GDM1 (cell line): ENCODE results near the gene SIGLECL1.
A peak's percentile ranks its signal among the peaks of the same experiment; 100 is the strongest.

Experiments
- DNase-seq: peaks from one replicate; lab custom pipeline; 2025; lab: John Stamatoyannopoulos, UW

SIGLECL1 gene

GRCh38 chr19:51250786-51251467 lies at the start of gene SIGLECL1:
SIGLECL1 (plus strand) TSS chr19:51251080; CDS start chr19:51264073, 12,993 bp downstream.
- DNase-seq: no peak

- no peak for DNase-seq
Observed at GRCh38 chr19:51201712-51202111, 49.2 kb upstream of the SIGLECL1 start.

GRCh38 chr19:51203916-51204315 lies 47.0 kb upstream of the SIGLECL1 start:
- DNase-seq: no peak

GRCh38 chr19:51204321-51204720 lies 46.6 kb upstream of the SIGLECL1 start:
- no peak for DNase-seq

GRCh38 chr19:51207747-51208146 lies 43.1 kb upstream of the SIGLECL1 start:
- no peak for DNase-seq

GRCh38 chr19:51210191-51210784 lies 40.6 kb upstream of the SIGLECL1 start:
- DNase-seq: no peak

- peak; percentile 68 for DNase-seq
Observed at GRCh38 chr19:51210874-51211361, 40.0 kb upstream of the SIGLECL1 start.

GRCh38 chr19:51211833-51212232 lies 39.0 kb upstream of the SIGLECL1 start:
- no peak for DNase-seq

- DNase-seq: no peak
Observed at GRCh38 chr19:51219307-51219706, 31.6 kb upstream of the SIGLECL1 start.

- DNase-seq: no peak
Observed at GRCh38 chr19:51219971-51220370, 30.9 kb upstream of the SIGLECL1 start.

GRCh38 chr19:51220996-51221395 lies 29.9 kb upstream of the SIGLECL1 start:
- DNase-seq: no peak

- no peak for DNase-seq
Observed at GRCh38 chr19:51224163-51224641, 26.7 kb upstream of the SIGLECL1 start.

GRCh38 chr19:51224898-51225393 lies 25.9 kb upstream of the SIGLECL1 start, which contains the start of gene CD33:
CD33 (plus strand) TSS chr19:51225080; CDS start chr19:51225119, 39 bp downstream.
- DNase-seq: peak; percentile 83

GRCh38 chr19:51226067-51226466 lies 24.8 kb upstream of the SIGLECL1 start:
- peak; percentile 63 for DNase-seq

GRCh38 chr19:51227326-51227725 lies 23.6 kb upstream of the SIGLECL1 start:
- no peak for DNase-seq

- no peak for DNase-seq
Observed at GRCh38 chr19:51227966-51228365, 22.9 kb upstream of the SIGLECL1 start.

- DNase-seq: no peak
Observed at GRCh38 chr19:51240866-51241265, 10.0 kb upstream of the SIGLECL1 start.

- peak; percentile 46 for DNase-seq
Observed at GRCh38 chr19:51242881-51243630, 7.8 kb upstream of the SIGLECL1 start.

- peak; percentile 91 for DNase-seq
Observed at GRCh38 chr19:51246164-51246552, 4.7 kb upstream of the SIGLECL1 start.

GRCh38 chr19:51247972-51248590 lies 2.8 kb upstream of the SIGLECL1 start:
- no peak for DNase-seq

GRCh38 chr19:51251468-51251820 lies 564 bp downstream of the SIGLECL1 start:
- no peak for DNase-seq
